Thyroid gland (tissue), 4 donors: ENCODE data around the gene C6orf141. TPM values are rescaled to one million over a fixed set of nuclear protein-coding genes. Genes with fewer than 3 reads are reported as not detected.
A peak's percentile ranks its signal among the peaks of the same experiment; 100 is the strongest.

Experiments used
- DNase-seq, 2 donors: peaks; one replicate each; pipeline ENCODE4 v3.0.0-alpha.2; 2019
- H3K27ac ChIP-seq, 3 donors: fragments of 200-600 bp; sonication (generic); 1 replicate in 2 of 3; 2 replicates in 1 of 3; pipeline ENCODE4 v1.5.1; 2016 to 2019; ENCODE audit warnings: mild to moderate bottlenecking in 1 of 3, moderate library complexity in 1 of 3
- H3K27me3 ChIP-seq: fragments of 200-600 bp; sonication (generic); one replicate; pipeline ENCODE4 v1.5.1; 2019
- H3K36me3 ChIP-seq, 2 donors: fragments of 200-600 bp; sonication (generic); one replicate each; pipeline ENCODE4 v1.5.1; 2016 to 2019
- H3K4me1 ChIP-seq, 2 donors: fragments of 200-600 bp; sonication (generic); one replicate each; pipeline ENCODE4 v1.5.1; 2017 to 2019
- H3K4me3 ChIP-seq, 3 donors: fragments of 200-600 bp; sonication (generic); replicated peaks in 1 of 3; 1 replicate in 2 of 3; 2 replicates in 1 of 3; pipeline ENCODE4 v1.5.1; 2016; ENCODE audit warnings: mild to moderate bottlenecking in 1 of 3
- H3K9me3 ChIP-seq: fragments of 200-600 bp; sonication (generic); one replicate; pipeline ENCODE4 v1.5.1; 2017
- CTCF ChIP-seq, 6 experiments: fragments of 200-600 bp in 3 of 6; fragments of 450-650 bp in 3 of 6; sonication (generic) in 3 of 6; IDR thresholded peaks; one replicate each; pipeline ENCODE4 v1.5.1; 2016 to 2019; ENCODE audit warnings: antibody characterized with exemption in 6 of 6, mild to moderate bottlenecking in 2 of 6, inconsistent platforms in 1 of 6, moderate library complexity in 1 of 6
- POLR2A ChIP-seq, 2 donors: fragments of 450-650 bp; IDR thresholded peaks; one replicate each; pipeline ENCODE4 v1.6.1; 2017; ENCODE audit warnings: antibody characterized with exemption in 2 of 2, mild to moderate bottlenecking in 2 of 2, moderate library complexity in 1 of 2
- WGBS, 2 donors: methylation state at CpG; one replicate each; pipeline ENCODE4 v1.1.5; 2017; 5-methylcytosine and 5-hydroxymethylcytosine counted together
- intact Hi-C: fragments of 100-400 bp; cut with DNase I; formaldehyde crosslinking; loops from one replicate; pipeline ENCODE4 v1.15.1; 2023
- total RNA-seq, 4 donors: library from RNA; depleted of rRNA; stranded (reverse); fragments of >200 nt; gene quantifications; one replicate each; pipeline ENCODE4 v1.2.3, GENCODE V29; 2016

C6orf141 gene
- total RNA-seq, 4 donors from 2014 or later: 7.4 to 19.8 (median 11.3) TPM

- no peak for TF ChIP-seq CTCF (IDR thresholded peaks at IDR 0.05)
- no peak for TF ChIP-seq POLR2A (IDR thresholded peaks at IDR 0.05)
- 3% methylated on average over 22 to 25 of the region's 38 CpGs for WGBS, 2 donors
- DNase-seq: peak; percentile 5 to 16
- Histone ChIP-seq H3K27ac (peak overlapping the region in 1 of 3 donors; percentile 8), H3K27me3 (no peaks in the 10 kb centered on the region), H3K9me3 (no peaks in the 10 kb centered on the region), H3K4me3 (peak overlapping the region; percentile 1 to 24 (median 19)), H3K4me1 (peaks cover 12 to 20% of the 10 kb centered on the region in 2 donors), H3K36me3 (no peaks in the 10 kb centered on the region)
- intact Hi-C loops: no loop called here
Observed at GRCh38 chr6:49551078-49551865, 804 bp downstream of the C6orf141 start.

- intact Hi-C loops: no loop called here
- Histone ChIP-seq H3K36me3 (no peaks in the 10 kb centered on the region), H3K27ac (no peak overlapping the region), H3K4me3 (peak overlapping the region in 2 of 3 donors; percentile 1 to 24), H3K4me1 (peaks cover 12 to 20% of the 10 kb centered on the region in 2 donors), H3K9me3 (no peaks in the 10 kb centered on the region), H3K27me3 (no peaks in the 10 kb centered on the region)
- no peak for DNase-seq
- WGBS, 2 donors: 49 to 52% methylated on average over 2 of the region's 2 CpGs
- TF ChIP-seq CTCF (IDR thresholded peaks at IDR 0.05): no peak
- TF ChIP-seq POLR2A (IDR thresholded peaks at IDR 0.05): no peak
Observed at GRCh38 chr6:49551866-49552129, 1.3 kb downstream of the C6orf141 start.

GRCh38 chr6:49552596-49552995, 2.1 kb downstream of the C6orf141 start:
- Histone ChIP-seq H3K36me3 (no peaks in the 10 kb centered on the region), H3K4me1 (peaks cover 12 to 20% of the 10 kb centered on the region in 2 donors), H3K4me3 (no peak overlapping the region), H3K9me3 (no peaks in the 10 kb centered on the region), H3K27ac (peak overlapping the region in 1 of 3 donors; percentile 4), H3K27me3 (no peaks in the 10 kb centered on the region)
- intact Hi-C loops: no loop called here
- TF ChIP-seq CTCF (IDR thresholded peaks at IDR 0.05): no peak
- no peak for TF ChIP-seq POLR2A (IDR thresholded peaks at IDR 0.05)
- WGBS, 2 donors: 83 to 89% methylated on average over 2 of the region's 2 CpGs
- no peak for DNase-seq

GRCh38 chr6:49553384-49553783, 2.9 kb downstream of the C6orf141 start:
- no peak for DNase-seq
- Histone ChIP-seq H3K27me3 (no peaks in the 10 kb centered on the region), H3K36me3 (no peaks in the 10 kb centered on the region), H3K4me3 (no peak overlapping the region), H3K9me3 (no peaks in the 10 kb centered on the region), H3K27ac (peak overlapping the region in 1 of 3 donors; percentile 4), H3K4me1 (peaks cover 12 to 20% of the 10 kb centered on the region in 2 donors)
- intact Hi-C loops: no loop called here
- TF ChIP-seq CTCF (IDR thresholded peaks at IDR 0.05) (no peak), POLR2A (IDR thresholded peaks at IDR 0.05) (no peak)
- 68 to 72% methylated on average over 1 of the region's 1 CpG for WGBS, 2 donors

- Histone ChIP-seq H3K4me3 (no peak overlapping the region), H3K36me3 (no peaks in the 10 kb centered on the region), H3K27ac (no peak overlapping the region), H3K4me1 (peaks cover 8 to 9% of the 10 kb centered on the region in 2 donors), H3K27me3 (no peaks in the 10 kb centered on the region), H3K9me3 (no peaks in the 10 kb centered on the region)
- intact Hi-C loops: no loop called here
- TF ChIP-seq CTCF (IDR thresholded peaks at IDR 0.05) (no peak), POLR2A (IDR thresholded peaks at IDR 0.05) (no peak)
- DNase-seq: no peak
- 70% methylated on average over 4 of the region's 4 CpGs for WGBS, 2 donors
Observed at GRCh38 chr6:49555951-49556350, 5.5 kb downstream of the C6orf141 start.
